ENCODE data around the gene GJA5. TPM values are rescaled to one million over a fixed set of nuclear protein-coding genes. Genes with fewer than 3 reads are reported as not detected.

GJA5 gene
- total and polyA plus RNA-seq, 9 donors, result 1.4 to 27.5 (median 6.8) TPM

- no peaks in the 10 kb centered on the region for H3K27me3 ChIP-seq
- H3K36me3 ChIP-seq, result no peaks in the 10 kb centered on the region
- intact Hi-C loops (cut with DNase I), result no loop called here
- no peaks in the 10 kb centered on the region for H3K9me3 ChIP-seq
- H3K4me1 ChIP-seq (ENCODE audit: insufficient read depth), result no peaks in the 10 kb centered on the region
- H3K4me3 ChIP-seq, result no peak overlapping the region
- TF ChIP-seq EP300 (IDR thresholded peaks at IDR 0.05) (no peak), CTCF (IDR thresholded peaks at IDR 0.05) (no peak), POLR2A (IDR thresholded peaks at IDR 0.05) (no peak)
- 73 to 79% (median 78%) methylated on average over 3 of the region's 3 CpGs for WGBS, 3 donors
- no peak for DNase-seq
- H3K27ac ChIP-seq, result no peak overlapping the region
Observed at GRCh38 chr1:147756341-147756740, 4.1 kb downstream of the GJA5 start.

- no peaks in the 10 kb centered on the region for H3K4me1 ChIP-seq (ENCODE audit: insufficient read depth)
- WGBS, 3 donors, result 78 to 89% (median 80%) methylated on average over 2 of the region's 2 CpGs
- intact Hi-C loops (cut with DNase I), result no loop called here
- no peak for TF ChIP-seq POLR2A (IDR thresholded peaks at IDR 0.05)
- TF ChIP-seq CTCF (IDR thresholded peaks at IDR 0.05), result no peak
- no peak for TF ChIP-seq EP300 (IDR thresholded peaks at IDR 0.05)
- no peak overlapping the region for H3K27ac ChIP-seq
- H3K27me3 ChIP-seq, result no peaks in the 10 kb centered on the region
- H3K4me3 ChIP-seq, result no peak overlapping the region
- no peak for DNase-seq
- H3K9me3 ChIP-seq, result no peaks in the 10 kb centered on the region
- H3K36me3 ChIP-seq, result no peaks in the 10 kb centered on the region
Observed at GRCh38 chr1:147754661-147755060, 5.7 kb downstream of the GJA5 start.

GRCh38 chr1:147753081-147753480 is 7.3 kb downstream of the GJA5 start:
- WGBS, 3 donors, result 66 to 72% (median 71%) methylated on average over 3 of the region's 3 CpGs
- Histone ChIP-seq H3K4me1 (ENCODE audit: insufficient read depth) (no peaks in the 10 kb centered on the region), H3K9me3 (no peaks in the 10 kb centered on the region), H3K4me3 (no peak overlapping the region), H3K27me3 (no peaks in the 10 kb centered on the region), H3K36me3 (no peaks in the 10 kb centered on the region), H3K27ac (no peak overlapping the region)
- TF ChIP-seq EP300 (IDR thresholded peaks at IDR 0.05) (no peak), POLR2A (IDR thresholded peaks at IDR 0.05) (no peak), CTCF (IDR thresholded peaks at IDR 0.05) (no peak)
- intact Hi-C loops (cut with DNase I), result no loop called here
- no peak for DNase-seq

- Histone ChIP-seq H3K36me3 (no peaks in the 10 kb centered on the region), H3K4me3 (no peak overlapping the region), H3K9me3 (no peaks in the 10 kb centered on the region), H3K27me3 (no peaks in the 10 kb centered on the region), H3K27ac (no peak overlapping the region), H3K4me1 (ENCODE audit: insufficient read depth) (no peaks in the 10 kb centered on the region)
- 68 to 85% (median 69%) methylated on average over 7 of the region's 7 CpGs for WGBS, 3 donors
- no peak for DNase-seq
- intact Hi-C loops (cut with DNase I), result no loop called here
- TF ChIP-seq EP300 (IDR thresholded peaks at IDR 0.05), result no peak
- TF ChIP-seq POLR2A (IDR thresholded peaks at IDR 0.05), result no peak
- TF ChIP-seq CTCF (IDR thresholded peaks at IDR 0.05), result no peak
Observed at GRCh38 chr1:147752511-147752910, 7.9 kb downstream of the GJA5 start.

GRCh38 chr1:147751346-147751745 is 9.1 kb downstream of the GJA5 start:
- no peaks in the 10 kb centered on the region for H3K27me3 ChIP-seq
- 75 to 78% (median 76%) methylated on average over 5 of the region's 5 CpGs for WGBS, 3 donors
- H3K9me3 ChIP-seq, result no peaks in the 10 kb centered on the region
- H3K27ac ChIP-seq, result no peak overlapping the region
- TF ChIP-seq POLR2A (IDR thresholded peaks at IDR 0.05) (no peak), EP300 (IDR thresholded peaks at IDR 0.05) (no peak), CTCF (IDR thresholded peaks at IDR 0.05) (no peak)
- no peak for DNase-seq
- H3K4me1 ChIP-seq (ENCODE audit: insufficient read depth), result no peaks in the 10 kb centered on the region
- no peak overlapping the region for H3K4me3 ChIP-seq
- intact Hi-C loops (cut with DNase I), result no loop called here
- no peaks in the 10 kb centered on the region for H3K36me3 ChIP-seq
